HepG2 (cell line): ENCODE results near the gene NKIRAS1. TPM values are rescaled to one million over a fixed set of nuclear protein-coding genes. Genes with fewer than 3 reads are reported as not detected.

Experiments used
- ATM ChIP-seq: fragments of 450-650 bp; IDR thresholded peaks from 2 replicates; pipeline ENCODE4 v1.7.1; 2017; ENCODE audit warnings: mild to moderate bottlenecking, borderline replicate concordance
- CEBPZ ChIP-seq: IDR thresholded peaks from 2 replicates; pipeline ENCODE4 v1.6.1; 2012; ENCODE audit warnings: low read length, improper control_type of control experiment
- HOXA7 ChIP-seq: sonication (generic); formaldehyde crosslinking; IDR thresholded peaks from 2 replicates; pipeline ENCODE4 v1.8.1; 2022; ENCODE audit warnings: mild to moderate bottlenecking, missing genetic modification reagents, moderate library complexity
- NFATC3 ChIP-seq: sonication (generic); formaldehyde crosslinking; IDR thresholded peaks from 2 replicates; pipeline ENCODE4 v1.5.1; 2020; ENCODE audit warnings: mild to moderate bottlenecking, missing genetic modification reagents
- RFXAP ChIP-seq: sonication (generic); formaldehyde crosslinking; IDR thresholded peaks from 2 replicates; pipeline ENCODE4 v1.4.0; 2020; ENCODE audit warnings: missing genetic modification reagents, borderline replicate concordance
- SRSF9 ChIP-seq: fragments of 200-400 bp; formaldehyde crosslinking; IDR thresholded peaks from 2 replicates; pipeline ENCODE4 v1.6.1; 2018; ENCODE audit warnings: borderline replicate concordance, mild to moderate bottlenecking, low read depth, low read length; ENCODE audit not compliant: insufficient read depth, poor library complexity, severe bottlenecking
- STAT6 ChIP-seq: sonication (generic); formaldehyde crosslinking; IDR thresholded peaks from 2 replicates; pipeline ENCODE4 v1.4.0; 2020; ENCODE audit warnings: missing genetic modification reagents, mild to moderate bottlenecking, borderline replicate concordance
- THAP9 ChIP-seq: sonication (generic); formaldehyde crosslinking; IDR thresholded peaks from 2 replicates; pipeline ENCODE4; 2020; ENCODE audit warnings: missing genetic modification reagents, mild to moderate bottlenecking, borderline replicate concordance
- TSC22D2 ChIP-seq: sonication (generic); formaldehyde crosslinking; IDR thresholded peaks from 2 replicates; pipeline ENCODE4 v1.5.1; 2020; ENCODE audit warnings: missing genetic modification reagents, mild to moderate bottlenecking, borderline replicate concordance
- ZNF333 ChIP-seq: sonication (generic); formaldehyde crosslinking; IDR thresholded peaks from 2 replicates; pipeline ENCODE4 v1.4.0; 2020; ENCODE audit warnings: mild to moderate bottlenecking, missing genetic modification reagents, borderline replicate concordance
- ZNF660 ChIP-seq: sonication (generic); formaldehyde crosslinking; IDR thresholded peaks from 2 replicates; pipeline ENCODE4 v1.5.1; 2020; ENCODE audit warnings: mild to moderate bottlenecking, low read depth, missing genetic modification reagents, borderline replicate concordance
- ZXDC ChIP-seq: sonication (generic); formaldehyde crosslinking; IDR thresholded peaks from 2 replicates; pipeline ENCODE4 v1.5.0; 2020; ENCODE audit warnings: mild to moderate bottlenecking, missing genetic modification reagents
- polyA plus RNA-seq, 8 experiments: library from polyadenylated mRNA; depleted of rRNA in 3 of 8; stranded (reverse) in 7 of 8; unstranded in 1 of 8; fragments of >200 nt; fragmentation: Illumina TruSeq in 4 of 8; extraction: Trizol in 4 of 8; gene quantifications; 2 replicates each; pipeline versions ENCODE4 v1.2.1 to v1.2.3, GENCODE V29; 2011 to 2016; ENCODE audit warnings: low read depth in 4 of 8, missing spikeins in 1 of 8, mixed read lengths in 1 of 8; ENCODE audit not compliant: insufficient read depth in 1 of 8
- total RNA-seq, 5 experiments: library from RNA; depleted of rRNA; stranded (reverse); fragments of >200 nt; fragmentation: Illumina TruSeq; extraction: Trizol; gene quantifications; 2 replicates each; pipeline ENCODE4 v1.2.3, GENCODE V29; 2016; ENCODE audit warnings: low read depth in 1 of 5
- TF ChIP-seq, protein P1 (sequence below): sonication (generic); formaldehyde crosslinking; IDR thresholded peaks from 2 replicates; pipeline ENCODE4 v1.4.0; 2020; ENCODE audit warnings: mild to moderate bottlenecking, missing genetic modification reagents, borderline replicate concordance

Gene NKIRAS1
- total and polyA plus RNA-seq, 2 of the 13 experiments (the other 11 are each of a cell fraction or from before 2014, with no cell fraction given), result 4.3 to 8.0 TPM

DNA sequence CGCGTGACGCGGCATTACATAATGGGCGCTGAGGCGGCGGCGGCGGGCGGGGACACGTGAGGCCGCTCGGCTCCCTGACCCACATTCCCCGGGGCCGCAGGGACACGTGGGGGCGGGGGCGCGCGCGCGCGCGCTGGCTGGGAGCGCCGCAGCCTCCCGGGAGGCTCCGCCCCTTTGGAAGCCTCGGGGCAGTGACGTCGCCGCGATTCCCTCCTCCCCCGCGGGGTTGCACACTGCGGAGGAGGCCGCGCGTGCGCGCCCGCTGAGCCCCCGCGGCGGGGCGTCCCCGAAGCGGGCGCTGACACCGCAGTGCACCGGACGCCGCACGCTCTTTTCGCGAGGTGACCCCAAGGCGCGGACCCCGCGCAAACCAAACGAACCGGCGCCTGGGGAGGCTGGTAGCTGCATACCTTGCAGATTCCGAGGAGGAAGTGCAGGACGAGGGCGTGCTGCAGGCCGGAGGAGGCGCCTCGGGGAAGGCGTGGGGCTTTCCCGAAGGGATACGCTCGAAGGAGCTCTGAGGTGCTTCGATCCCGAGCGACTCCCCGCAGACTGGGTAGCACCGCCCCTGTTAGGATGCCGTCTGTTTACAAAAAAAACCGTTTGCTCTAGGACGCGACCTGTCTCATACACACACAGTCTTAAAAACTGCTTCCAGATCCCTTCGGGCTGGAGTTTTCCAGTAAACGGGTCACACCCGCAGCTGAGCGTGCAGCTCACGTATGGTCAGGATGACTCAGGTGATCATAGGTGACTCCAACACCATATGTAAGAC, 29.3 kb upstream of the NKIRAS1 start (continued):
- TF ChIP-seq STAT6 (no peak), HOXA7 (no peak), ATM (no peak), ZNF660 (CRISPR knock-in tag) (no peak), THAP9 (no peak), CEBPZ (no peak), ZXDC (CRISPR knock-in tag) (peak; percentile 90), NFATC3 (CRISPR knock-in tag) (no peak), ZNF333 (CRISPR knock-in tag) (peak; percentile 77; the same call in 1 of the 2 replicates), RFXAP (CRISPR knock-in tag) (peak; percentile 44; the same call in 1 of the 2 replicates), SRSF9 (no peak), TSC22D2 (CRISPR knock-in tag) (peak; percentile 17; the same call in 1 of the 2 replicates)
- TF ChIP-seq, protein P1, sequence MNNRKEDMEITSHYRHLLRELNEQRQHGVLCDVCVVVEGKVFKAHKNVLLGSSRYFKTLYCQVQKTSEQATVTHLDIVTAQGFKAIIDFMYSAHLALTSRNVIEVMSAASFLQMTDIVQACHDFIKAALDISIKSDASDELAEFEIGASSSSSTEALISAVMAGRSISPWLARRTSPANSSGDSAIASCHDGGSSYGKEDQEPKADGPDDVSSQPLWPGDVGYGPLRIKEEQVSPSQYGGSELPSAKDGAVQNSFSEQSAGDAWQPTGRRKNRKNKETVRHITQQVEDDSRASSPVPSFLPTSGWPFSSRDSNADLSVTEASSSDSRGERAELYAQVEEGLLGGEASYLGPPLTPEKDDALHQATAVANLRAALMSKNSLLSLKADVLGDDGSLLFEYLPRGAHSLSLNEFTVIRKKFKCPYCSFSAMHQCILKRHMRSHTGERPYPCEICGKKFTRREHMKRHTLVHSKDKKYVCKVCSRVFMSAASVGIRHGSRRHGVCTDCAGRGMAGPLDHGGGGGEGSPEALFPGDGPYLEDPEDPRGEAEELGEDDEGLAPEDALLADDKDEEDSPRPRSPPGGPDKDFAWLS, result no peak
